ENCODE measurements around the gene MRPL37. TPM values are rescaled to one million over a fixed set of nuclear protein-coding genes. Genes with fewer than 3 reads are reported as not detected.

MRPL37 gene
- total and polyA plus RNA-seq, 2 of the 4 experiments (the other 2 are of a cell fraction), result 42.8 to 132 TPM

GRCh38 chr1:54171606-54172005, 28.4 kb upstream of the MRPL37 start:
- ATAC-seq (ENCODE audit: low read depth) (no peak), DNase-seq (no peak)
- H2BK120ac ChIP-seq (ENCODE audit: low read depth, low read length), result no peak overlapping the region
- no peak for TF ChIP-seq POLR2A (IDR thresholded peaks at IDR 0.05; ENCODE audit: low read depth, low read length)
- TF ChIP-seq MAFK (IDR thresholded peaks at IDR 0.05; ENCODE audit: low read depth, low read length), result no peak
- TF ChIP-seq SMC3 (IDR thresholded peaks at IDR 0.05; ENCODE audit: low read depth, low read length), result no peak
- TF ChIP-seq RFX5 (IDR thresholded peaks at IDR 0.05; ENCODE audit: low read depth, low read length), result no peak
- no peak for TF ChIP-seq MAZ (IDR thresholded peaks at IDR 0.05; ENCODE audit: borderline replicate concordance, low read depth, low read length)
- TF ChIP-seq, protein P1, sequence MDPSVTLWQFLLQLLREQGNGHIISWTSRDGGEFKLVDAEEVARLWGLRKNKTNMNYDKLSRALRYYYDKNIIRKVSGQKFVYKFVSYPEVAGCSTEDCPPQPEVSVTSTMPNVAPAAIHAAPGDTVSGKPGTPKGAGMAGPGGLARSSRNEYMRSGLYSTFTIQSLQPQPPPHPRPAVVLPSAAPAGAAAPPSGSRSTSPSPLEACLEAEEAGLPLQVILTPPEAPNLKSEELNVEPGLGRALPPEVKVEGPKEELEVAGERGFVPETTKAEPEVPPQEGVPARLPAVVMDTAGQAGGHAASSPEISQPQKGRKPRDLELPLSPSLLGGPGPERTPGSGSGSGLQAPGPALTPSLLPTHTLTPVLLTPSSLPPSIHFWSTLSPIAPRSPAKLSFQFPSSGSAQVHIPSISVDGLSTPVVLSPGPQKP (IDR thresholded peaks at IDR 0.05; ENCODE audit: borderline replicate concordance, low read depth, low read length), result no peak
- TF ChIP-seq CTCF (conservative IDR thresholded peaks at IDR 0.05; ENCODE audit: low read depth, low read length), result no peak
- no peak for TF ChIP-seq MXI1 (IDR thresholded peaks at IDR 0.05; ENCODE audit: borderline replicate concordance, low read depth, low read length)
- TF ChIP-seq, protein P2, sequence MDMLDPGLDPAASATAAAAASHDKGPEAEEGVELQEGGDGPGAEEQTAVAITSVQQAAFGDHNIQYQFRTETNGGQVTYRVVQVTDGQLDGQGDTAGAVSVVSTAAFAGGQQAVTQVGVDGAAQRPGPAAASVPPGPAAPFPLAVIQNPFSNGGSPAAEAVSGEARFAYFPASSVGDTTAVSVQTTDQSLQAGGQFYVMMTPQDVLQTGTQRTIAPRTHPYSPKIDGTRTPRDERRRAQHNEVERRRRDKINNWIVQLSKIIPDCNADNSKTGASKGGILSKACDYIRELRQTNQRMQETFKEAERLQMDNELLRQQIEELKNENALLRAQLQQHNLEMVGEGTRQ (IDR thresholded peaks at IDR 0.05; ENCODE audit: low read depth, low read length), result no peak
- no peak for TF ChIP-seq CHD1 (IDR thresholded peaks at IDR 0.05; ENCODE audit: low read depth, low read length)
- H3K23ac ChIP-seq (ENCODE audit: low read depth, low read length), result no peak overlapping the region
- in situ Hi-C loops (cut with MboI; ENCODE audit: low sequenced_read_pairs), result no loop called here
- H3K36me3 ChIP-seq (ENCODE audit: control insufficient read depth, insufficient read depth, low read length), result peaks cover 2% of the 10 kb centered on the region; the same call in 1 of the 2 replicates
- no TSS peak for BruUV-seq (replicated peaks)
- H3K4me1 ChIP-seq (ENCODE audit: control insufficient read depth, insufficient read depth, low read length), result peaks cover 4% of the 10 kb centered on the region
- CTCF ChIA-PET, result no interaction called here
- H2BK15ac ChIP-seq (ENCODE audit: low read depth, low read length), result no peak overlapping the region
- no peak overlapping the region for H4K5ac ChIP-seq (ENCODE audit: low read depth, low read length)
- POLR2A ChIA-PET (ENCODE audit: unreplicated experiment), result no interaction called here
- no peak overlapping the region for H3K27ac ChIP-seq (ENCODE audit: insufficient read depth, low read length)
- H2AFZ ChIP-seq (replicated peaks; ENCODE audit: low read length, poor library complexity), result no peak overlapping the region
- dilution Hi-C loops (cut with HindIII; ENCODE audit: low sequenced_read_pairs, unreplicated experiment), result no loop called here
- H3K9me1 ChIP-seq (ENCODE audit: insufficient read depth, low read length), result peaks cover 3% of the 10 kb centered on the region; the same call in 1 of the 2 replicates
- intact Hi-C loops (cut with micrococcal nuclease), result no loop called here
- no peaks in the 10 kb centered on the region for H3K9me3 ChIP-seq (ENCODE audit: control insufficient read depth, insufficient read depth, low read length)
- no peak overlapping the region for H3K4me3 ChIP-seq (ENCODE audit: insufficient read depth, low read depth, low read length)
- H3K4ac ChIP-seq (ENCODE audit: low read depth, low read length), result no peak overlapping the region
- no peak overlapping the region for H3K56ac ChIP-seq (ENCODE audit: extremely low read depth, insufficient read depth, low read length)
- H4K20me1 ChIP-seq (ENCODE audit: insufficient read depth, low read length), result no peaks in the 10 kb centered on the region
- H4K8ac ChIP-seq (ENCODE audit: low read depth in 2 of 2, low read length in 2 of 2), result no peak overlapping the region
- H2AK5ac ChIP-seq (ENCODE audit: low read depth, low read length), result no peak overlapping the region
- no peaks in the 10 kb centered on the region for H3K27me3 ChIP-seq (ENCODE audit: control insufficient read depth, insufficient read depth, low read length)
- H2AK9ac ChIP-seq (replicated peaks; ENCODE audit: low read depth, low read length, poor library complexity), result no peak overlapping the region
- no peaks in the 10 kb centered on the region for H3K79me1 ChIP-seq (ENCODE audit: low read depth in 1 of 2, low read length in 2 of 2)
- H3K4me2 ChIP-seq (ENCODE audit: low read depth, low read length), result no peak overlapping the region
- no peak overlapping the region for H2BK5ac ChIP-seq (ENCODE audit: low read depth, low read length, poor library complexity, severe bottlenecking)
- WGBS, 2 experiments (ENCODE audit: extremely low coverage in 2 of 2, insufficient read length in 1 of 2), result 76% methylated on average over 4 of the region's 8 CpGs; no CpG with 5 or more reads in 1 of the 2 experiments
- H4K91ac ChIP-seq (ENCODE audit: insufficient read depth, low read depth, low read length), result no peak overlapping the region
- no peak overlapping the region for H3K9ac ChIP-seq (ENCODE audit: low read depth, low read length)
- H3K18ac ChIP-seq (ENCODE audit: low read depth, low read length), result no peak overlapping the region
- no peak overlapping the region for H2BK20ac ChIP-seq (ENCODE audit: low read depth, low read length)
- no peak overlapping the region for H3K14ac ChIP-seq (replicated peaks; ENCODE audit: low read depth, low read length)

All from IMR-90 (cell line).